ENCODE data around the gene NRARP. TPM values are rescaled to one million over a fixed set of nuclear protein-coding genes. Genes with fewer than 3 reads are reported as not detected.

The NRARP gene
- total and polyA plus RNA-seq, 10 of the 15 experiments (the other 5 are each of a cell fraction or from before 2014, with no cell fraction given) = 0.06 to 9.2 (median 2.2) TPM; not detected in 2

DNA sequence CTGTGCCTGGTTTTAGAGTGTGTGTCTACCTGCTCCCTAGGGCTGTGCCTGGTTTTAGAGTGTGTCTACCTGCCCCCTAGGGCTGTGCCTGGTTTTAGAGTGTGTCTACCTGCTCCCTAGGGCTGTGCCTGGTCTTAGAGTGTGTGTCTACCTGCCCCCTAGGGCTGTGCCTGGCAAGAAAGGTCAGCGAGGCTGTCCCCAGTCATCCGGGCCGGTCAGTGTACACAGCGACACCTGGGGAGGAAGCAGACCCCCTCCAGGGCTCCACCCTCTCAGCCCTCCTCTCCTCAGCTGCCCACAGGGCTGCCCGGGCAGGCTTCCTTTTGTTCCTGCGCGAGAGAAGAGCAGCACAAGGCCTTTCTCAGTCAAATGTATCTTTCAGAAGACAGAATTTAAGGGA is 4.1 kb downstream of the NRARP start:
- CTCF ChIA-PET = interaction anchor here (2.5 kb wide), 1 partner anchor 11 kb away, joined by 5 read pairs; no protein-coding TSS in a partner anchor
- no peak overlapping the region for H2AFZ ChIP-seq (ENCODE audit: control insufficient read depth, low read depth, low read length)
- 40% methylated on average over 6 of the region's 7 CpGs for WGBS (ENCODE audit: insufficient coverage, insufficient replicate concordance, low lambda C conversion rate, missing lambda C conversion rate)
- TF ChIP-seq JUNB (IDR thresholded peaks at IDR 0.05) (no peak), PML (IDR thresholded peaks at IDR 0.05; ENCODE audit: low read length) (no peak), TARDBP (IDR thresholded peaks at IDR 0.05; ENCODE audit: borderline replicate concordance) (no peak), ESRRA (IDR thresholded peaks at IDR 0.05; ENCODE audit: low read length) (no peak), MEF2B (IDR thresholded peaks at IDR 0.05; ENCODE audit: partially characterized antibody, poor library complexity, severe bottlenecking) (no peak), ZBED1 (IDR thresholded peaks at IDR 0.05; ENCODE audit: borderline replicate concordance) (no peak)
- TF ChIP-seq, protein P1, sequence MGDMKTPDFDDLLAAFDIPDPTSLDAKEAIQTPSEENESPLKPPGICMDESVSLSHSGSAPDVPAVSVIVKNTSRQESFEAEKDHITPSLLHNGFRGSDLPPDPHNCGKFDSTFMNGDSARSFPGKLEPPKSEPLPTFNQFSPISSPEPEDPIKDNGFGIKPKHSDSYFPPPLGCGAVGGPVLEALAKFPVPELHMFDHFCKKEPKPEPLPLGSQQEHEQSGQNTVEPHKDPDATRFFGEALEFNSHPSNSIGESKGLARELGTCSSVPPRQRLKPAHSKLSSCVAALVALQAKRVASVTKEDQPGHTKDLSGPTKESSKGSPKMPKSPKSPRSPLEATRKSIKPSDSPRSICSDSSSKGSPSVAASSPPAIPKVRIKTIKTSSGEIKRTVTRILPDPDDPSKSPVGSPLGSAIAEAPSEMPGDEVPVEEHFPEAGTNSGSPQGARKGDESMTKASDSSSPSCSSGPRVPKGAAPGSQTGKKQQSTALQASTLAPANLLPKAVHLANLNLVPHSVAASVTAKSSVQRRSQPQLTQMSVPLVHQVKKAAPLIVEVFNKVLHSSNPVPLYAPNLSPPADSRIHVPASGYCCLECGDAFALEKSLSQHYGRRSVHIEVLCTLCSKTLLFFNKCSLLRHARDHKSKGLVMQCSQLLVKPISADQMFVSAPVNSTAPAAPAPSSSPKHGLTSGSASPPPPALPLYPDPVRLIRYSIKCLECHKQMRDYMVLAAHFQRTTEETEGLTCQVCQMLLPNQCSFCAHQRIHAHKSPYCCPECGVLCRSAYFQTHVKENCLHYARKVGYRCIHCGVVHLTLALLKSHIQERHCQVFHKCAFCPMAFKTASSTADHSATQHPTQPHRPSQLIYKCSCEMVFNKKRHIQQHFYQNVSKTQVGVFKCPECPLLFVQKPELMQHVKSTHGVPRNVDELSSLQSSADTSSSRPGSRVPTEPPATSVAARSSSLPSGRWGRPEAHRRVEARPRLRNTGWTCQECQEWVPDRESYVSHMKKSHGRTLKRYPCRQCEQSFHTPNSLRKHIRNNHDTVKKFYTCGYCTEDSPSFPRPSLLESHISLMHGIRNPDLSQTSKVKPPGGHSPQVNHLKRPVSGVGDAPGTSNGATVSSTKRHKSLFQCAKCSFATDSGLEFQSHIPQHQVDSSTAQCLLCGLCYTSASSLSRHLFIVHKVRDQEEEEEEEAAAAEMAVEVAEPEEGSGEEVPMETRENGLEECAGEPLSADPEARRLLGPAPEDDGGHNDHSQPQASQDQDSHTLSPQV (IDR thresholded peaks at IDR 0.05) = no peak
- TF ChIP-seq, protein P2, sequence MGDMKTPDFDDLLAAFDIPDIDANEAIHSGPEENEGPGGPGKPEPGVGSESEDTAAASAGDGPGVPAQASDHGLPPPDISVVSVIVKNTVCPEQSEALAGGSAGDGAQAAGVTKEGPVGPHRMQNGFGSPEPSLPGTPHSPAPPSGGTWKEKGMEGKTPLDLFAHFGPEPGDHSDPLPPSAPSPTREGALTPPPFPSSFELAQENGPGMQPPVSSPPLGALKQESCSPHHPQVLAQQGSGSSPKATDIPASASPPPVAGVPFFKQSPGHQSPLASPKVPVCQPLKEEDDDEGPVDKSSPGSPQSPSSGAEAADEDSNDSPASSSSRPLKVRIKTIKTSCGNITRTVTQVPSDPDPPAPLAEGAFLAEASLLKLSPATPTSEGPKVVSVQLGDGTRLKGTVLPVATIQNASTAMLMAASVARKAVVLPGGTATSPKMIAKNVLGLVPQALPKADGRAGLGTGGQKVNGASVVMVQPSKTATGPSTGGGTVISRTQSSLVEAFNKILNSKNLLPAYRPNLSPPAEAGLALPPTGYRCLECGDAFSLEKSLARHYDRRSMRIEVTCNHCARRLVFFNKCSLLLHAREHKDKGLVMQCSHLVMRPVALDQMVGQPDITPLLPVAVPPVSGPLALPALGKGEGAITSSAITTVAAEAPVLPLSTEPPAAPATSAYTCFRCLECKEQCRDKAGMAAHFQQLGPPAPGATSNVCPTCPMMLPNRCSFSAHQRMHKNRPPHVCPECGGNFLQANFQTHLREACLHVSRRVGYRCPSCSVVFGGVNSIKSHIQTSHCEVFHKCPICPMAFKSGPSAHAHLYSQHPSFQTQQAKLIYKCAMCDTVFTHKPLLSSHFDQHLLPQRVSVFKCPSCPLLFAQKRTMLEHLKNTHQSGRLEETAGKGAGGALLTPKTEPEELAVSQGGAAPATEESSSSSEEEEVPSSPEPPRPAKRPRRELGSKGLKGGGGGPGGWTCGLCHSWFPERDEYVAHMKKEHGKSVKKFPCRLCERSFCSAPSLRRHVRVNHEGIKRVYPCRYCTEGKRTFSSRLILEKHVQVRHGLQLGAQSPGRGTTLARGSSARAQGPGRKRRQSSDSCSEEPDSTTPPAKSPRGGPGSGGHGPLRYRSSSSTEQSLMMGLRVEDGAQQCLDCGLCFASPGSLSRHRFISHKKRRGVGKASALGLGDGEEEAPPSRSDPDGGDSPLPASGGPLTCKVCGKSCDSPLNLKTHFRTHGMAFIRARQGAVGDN (IDR thresholded peaks at IDR 0.05) = no peak
- TF ChIP-seq, protein P3, sequence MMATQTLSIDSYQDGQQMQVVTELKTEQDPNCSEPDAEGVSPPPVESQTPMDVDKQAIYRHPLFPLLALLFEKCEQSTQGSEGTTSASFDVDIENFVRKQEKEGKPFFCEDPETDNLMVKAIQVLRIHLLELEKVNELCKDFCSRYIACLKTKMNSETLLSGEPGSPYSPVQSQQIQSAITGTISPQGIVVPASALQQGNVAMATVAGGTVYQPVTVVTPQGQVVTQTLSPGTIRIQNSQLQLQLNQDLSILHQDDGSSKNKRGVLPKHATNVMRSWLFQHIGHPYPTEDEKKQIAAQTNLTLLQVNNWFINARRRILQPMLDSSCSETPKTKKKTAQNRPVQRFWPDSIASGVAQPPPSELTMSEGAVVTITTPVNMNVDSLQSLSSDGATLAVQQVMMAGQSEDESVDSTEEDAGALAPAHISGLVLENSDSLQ (IDR thresholded peaks at IDR 0.05) = no peak
- TF ChIP-seq, protein P4, sequence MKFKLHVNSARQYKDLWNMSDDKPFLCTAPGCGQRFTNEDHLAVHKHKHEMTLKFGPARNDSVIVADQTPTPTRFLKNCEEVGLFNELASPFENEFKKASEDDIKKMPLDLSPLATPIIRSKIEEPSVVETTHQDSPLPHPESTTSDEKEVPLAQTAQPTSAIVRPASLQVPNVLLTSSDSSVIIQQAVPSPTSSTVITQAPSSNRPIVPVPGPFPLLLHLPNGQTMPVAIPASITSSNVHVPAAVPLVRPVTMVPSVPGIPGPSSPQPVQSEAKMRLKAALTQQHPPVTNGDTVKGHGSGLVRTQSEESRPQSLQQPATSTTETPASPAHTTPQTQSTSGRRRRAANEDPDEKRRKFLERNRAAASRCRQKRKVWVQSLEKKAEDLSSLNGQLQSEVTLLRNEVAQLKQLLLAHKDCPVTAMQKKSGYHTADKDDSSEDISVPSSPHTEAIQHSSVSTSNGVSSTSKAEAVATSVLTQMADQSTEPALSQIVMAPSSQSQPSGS (IDR thresholded peaks at IDR 0.05; ENCODE audit: low read length) = no peak

More for the DNA sequence above, 4.1 kb downstream of the NRARP start:
- no peak overlapping the region for H3K4me2 ChIP-seq (ENCODE audit: control insufficient read depth, insufficient read depth)
- H3K27ac ChIP-seq (ENCODE audit: control insufficient read depth, insufficient read depth) = no peak overlapping the region
- no TSS peak for BruUV-seq (replicated peaks)
- no peaks in the 10 kb centered on the region; a peak in 1 of 4 replicates for H3K27me3 ChIP-seq (replicated peaks in 1 of 2; ENCODE audit: control insufficient read depth in 2 of 2, insufficient read depth in 2 of 2, low read length in 1 of 2)
- no peaks in the 10 kb centered on the region for H4K20me1 ChIP-seq (ENCODE audit: control insufficient read depth, insufficient read depth)
- in situ Hi-C loops (cut with MboI) = no loop called here
- ChIA-PET SMC1A (ENCODE audit: uncharacterized antibody, unreplicated experiment) (no interaction called here), POLR2A (interaction anchor here (0.6 to 1.1 kb wide), 2 partner anchors 147 to 200 kb away, joined by 3 read pairs; no protein-coding TSS in a partner anchor), RAD21 (ENCODE audit: unreplicated experiment) (no interaction called here)
- no peaks in the 10 kb centered on the region for H3K36me3 ChIP-seq (ENCODE audit: control insufficient read depth in 2 of 2, insufficient read depth in 2 of 2, low read length in 1 of 2)
- no peak overlapping the region for H3K4me3 ChIP-seq
- no peaks in the 10 kb centered on the region; the same call in 1 of the 2 replicates for H3K79me2 ChIP-seq (ENCODE audit: control insufficient read depth, insufficient read depth, low read length)
- peaks cover 2% of the 10 kb centered on the region; the same call in 2 of the 3 replicates for H3K9me3 ChIP-seq (replicated peaks; ENCODE audit: control insufficient read depth, insufficient read depth, low read length)
- intact Hi-C loops (cut with micrococcal nuclease; ENCODE audit: unreplicated experiment) = loop anchor here (10.0 kb wide), 1 partner anchor 227 kb away; no protein-coding TSS in a partner anchor
- H3K4me1 ChIP-seq (ENCODE audit: control insufficient read depth, insufficient read depth, low read length) = peaks cover 23% of the 10 kb centered on the region
- DNase-seq (ENCODE audit: low read depth, low spot score) (no peak), ATAC-seq (no peak), FAIRE-seq (no peak)
- H3K9ac ChIP-seq (ENCODE audit: control insufficient read depth, insufficient read depth, low read length) = no peak overlapping the region

All from GM12878 (cell line).